Gastrocnemius medialis (tissue), 4 donors: ENCODE results near the gene UNC5B. TPM values are rescaled to one million over a fixed set of nuclear protein-coding genes. Genes with fewer than 3 reads are reported as not detected.

ENCODE experiments used
- ATAC-seq, 2 donors: fragments of 150-250 bp; one replicate each; pipeline ENCODE4 v1.9.1; 2016
- DNase-seq, 2 donors: peaks; one replicate each; pipeline ENCODE4 v3.0.0-alpha.2; 2019
- H3K27ac ChIP-seq, 4 donors: fragments of 200-600 bp; sonication (generic); 1 replicate in 1 of 4; 2 replicates in 3 of 4; pipeline ENCODE4 v1.5.1; 2016 to 2018; ENCODE audit warnings: mild to moderate bottlenecking in 2 of 4, moderate library complexity in 1 of 4
- H3K27me3 ChIP-seq, 3 donors: fragments of 200-600 bp; sonication (generic) in 2 of 3; 1 replicate in 1 of 3; 2 replicates in 2 of 3; pipeline versions ENCODE4 v1.5.1 to v1.6.0; 2016 to 2019; ENCODE audit warnings: mild to moderate bottlenecking in 1 of 3, moderate library complexity in 1 of 3
- H3K36me3 ChIP-seq, 2 donors: fragments of 200-600 bp; sonication (generic) in 1 of 2; one replicate each; pipeline ENCODE4 v1.5.1; 2017 to 2018
- H3K4me1 ChIP-seq, 2 donors: fragments of 200-600 bp; sonication (generic) in 1 of 2; one replicate each; pipeline ENCODE4 v1.5.1; 2016 to 2017; ENCODE audit warnings: mild to moderate bottlenecking in 2 of 2
- H3K4me3 ChIP-seq, 4 donors: fragments of 200-600 bp; sonication (generic) in 3 of 4; 1 replicate in 1 of 4; 2 replicates in 3 of 4; pipeline ENCODE4 v1.5.1; 2016 to 2019; ENCODE audit warnings: mild to moderate bottlenecking in 2 of 4
- H3K9me3 ChIP-seq, 3 donors: fragments of 200-600 bp; sonication (generic) in 2 of 3; 1 replicate in 1 of 3; 2 replicates in 2 of 3; pipeline ENCODE4 v1.5.1; 2016 to 2019
- CTCF ChIP-seq, 5 experiments: fragments of 450-650 bp in 3 of 5; fragments of 200-600 bp in 2 of 5; sonication (generic) in 2 of 5; IDR thresholded peaks in 4 of 5; conservative IDR thresholded peaks in 1 of 5; 1 replicate in 4 of 5; 2 replicates in 1 of 5; pipeline ENCODE4 v1.5.1; 2016 to 2019; ENCODE audit warnings: antibody characterized with exemption in 5 of 5, mild to moderate bottlenecking in 3 of 5, moderate library complexity in 3 of 5
- POLR2A ChIP-seq, 2 donors: fragments of 450-650 bp; IDR thresholded peaks; one replicate each; pipeline ENCODE4 v1.6.1; 2017; ENCODE audit warnings: antibody characterized with exemption in 2 of 2, mild to moderate bottlenecking in 2 of 2, moderate library complexity in 2 of 2
- in situ Hi-C, 4 donors: fragments of 200-750 bp; cut with MboI; loops; one replicate each; pipeline versions ENCODE4 v1.15.0 to v1.8.0; 2017; ENCODE audit warnings: low sequenced_read_pairs in 4 of 4
- intact Hi-C: fragments of 100-400 bp; cut with DNase I; formaldehyde crosslinking; loops from one replicate; pipeline ENCODE4 v1.15.1; 2023; ENCODE audit warnings: low total_unique reads
- total RNA-seq, 4 donors: library from RNA; depleted of rRNA; stranded (reverse); fragments of >200 nt; gene quantifications; one replicate each; pipeline versions ENCODE4 v1.1.0 to v1.2.3, GENCODE V29; 2016

Gene UNC5B
- total RNA-seq, 4 donors from 2014 or later, result 0.65 to 1.2 (median 0.90) TPM

GRCh38 chr10:71187600-71187999 lies 24.8 kb upstream of the UNC5B start:
- intact Hi-C loops (no loop called here), in situ Hi-C loops (no loop called here)
- H3K27ac ChIP-seq, result no peak overlapping the region
- peaks cover 0 to 3% (median 0%) of the 10 kb centered on the region in 3 donors for H3K27me3 ChIP-seq
- peaks cover 11 to 12% of the 10 kb centered on the region in 2 donors for H3K4me1 ChIP-seq
- DNase-seq (peak in 1 of 2 donors; percentile 40), ATAC-seq (peak; percentile 81 to 85)
- H3K4me3 ChIP-seq, result no peak overlapping the region
- H3K9me3 ChIP-seq, result no peaks in the 10 kb centered on the region
- TF ChIP-seq POLR2A (IDR thresholded peaks at IDR 0.05), result no peak
- no peak for TF ChIP-seq CTCF (IDR thresholded peaks at IDR 0.05 in 4 of 5, conservative IDR thresholded peaks at IDR 0.05 in 1 of 5)
- no peaks in the 10 kb centered on the region for H3K36me3 ChIP-seq

GRCh38 chr10:71188201-71188600 lies 24.2 kb upstream of the UNC5B start:
- in situ Hi-C loops (no loop called here), intact Hi-C loops (no loop called here)
- Histone ChIP-seq H3K27ac (no peak overlapping the region), H3K27me3 (peaks cover 0 to 3% (median 0%) of the 10 kb centered on the region in 3 donors), H3K9me3 (no peaks in the 10 kb centered on the region), H3K4me3 (no peak overlapping the region), H3K36me3 (no peaks in the 10 kb centered on the region), H3K4me1 (peaks cover 11 to 12% of the 10 kb centered on the region in 2 donors)
- TF ChIP-seq POLR2A (IDR thresholded peaks at IDR 0.05) (no peak), CTCF (IDR thresholded peaks at IDR 0.05 in 4 of 5, conservative IDR thresholded peaks at IDR 0.05 in 1 of 5) (no peak)
- DNase-seq, result no peak
- ATAC-seq, result no peak

- Histone ChIP-seq H3K4me1 (peaks cover 11 to 12% of the 10 kb centered on the region in 2 donors), H3K27me3 (peaks cover 0 to 3% (median 0%) of the 10 kb centered on the region in 3 donors), H3K36me3 (no peaks in the 10 kb centered on the region), H3K9me3 (no peaks in the 10 kb centered on the region), H3K4me3 (no peak overlapping the region), H3K27ac (no peak overlapping the region)
- DNase-seq (no peak), ATAC-seq (no peak)
- in situ Hi-C loops (no loop called here), intact Hi-C loops (no loop called here)
- TF ChIP-seq CTCF (IDR thresholded peaks at IDR 0.05 in 4 of 5, conservative IDR thresholded peaks at IDR 0.05 in 1 of 5) (no peak), POLR2A (IDR thresholded peaks at IDR 0.05) (no peak)
Measured at GRCh38 chr10:71191019-71191418, 21.4 kb upstream of the UNC5B start.

- in situ Hi-C loops (no loop called here), intact Hi-C loops (no loop called here)
- no peaks in the 10 kb centered on the region for H3K36me3 ChIP-seq
- H3K4me1 ChIP-seq, result peaks cover 11 to 12% of the 10 kb centered on the region in 2 donors
- DNase-seq (no peak), ATAC-seq (no peak)
- no peaks in the 10 kb centered on the region for H3K9me3 ChIP-seq
- no peak overlapping the region for H3K4me3 ChIP-seq
- H3K27ac ChIP-seq, result no peak overlapping the region
- H3K27me3 ChIP-seq, result peaks cover 0 to 3% (median 0%) of the 10 kb centered on the region in 3 donors
- TF ChIP-seq CTCF (IDR thresholded peaks at IDR 0.05 in 4 of 5, conservative IDR thresholded peaks at IDR 0.05 in 1 of 5) (no peak), POLR2A (IDR thresholded peaks at IDR 0.05) (no peak)
Measured at GRCh38 chr10:71191551-71192076, 20.8 kb upstream of the UNC5B start.

- H3K27me3 ChIP-seq, result peaks cover 0 to 3% (median 0%) of the 10 kb centered on the region in 3 donors
- no peak overlapping the region for H3K27ac ChIP-seq
- no peaks in the 10 kb centered on the region for H3K4me1 ChIP-seq
- no peaks in the 10 kb centered on the region for H3K9me3 ChIP-seq
- no peak overlapping the region for H3K4me3 ChIP-seq
- ATAC-seq (no peak), DNase-seq (no peak)
- intact Hi-C loops (no loop called here), in situ Hi-C loops (no loop called here)
- no peaks in the 10 kb centered on the region for H3K36me3 ChIP-seq
- TF ChIP-seq POLR2A (IDR thresholded peaks at IDR 0.05) (no peak), CTCF (IDR thresholded peaks at IDR 0.05 in 4 of 5, conservative IDR thresholded peaks at IDR 0.05 in 1 of 5) (no peak)
Measured at GRCh38 chr10:71193516-71193915, 18.9 kb upstream of the UNC5B start.
